Activated CD8-positive, alpha-beta memory T cell treated with anti-CD3 and anti-CD28 coated beads, Interleukin-2, amount 50 U/mL, for 1 hour (primary cell): Measurements from ENCODE around the gene CALHM2.
A peak's percentile ranks its signal among the peaks of the same experiment; 100 is the strongest.

Experiments used
- DNase-seq: peaks from one replicate; pipeline ENCODE4 v3.0.0-alpha.2; 2020; ENCODE audit errors: extremely low read depth

CALHM2 gene

GRCh38 chr10:103476046-103476768, 24.0 kb upstream of the CALHM2 start:
- DNase-seq, result no peak

GRCh38 chr10:103475437-103475836, 23.3 kb upstream of the CALHM2 start:
- no peak for DNase-seq

GRCh38 chr10:103474077-103474476, 21.9 kb upstream of the CALHM2 start:
- DNase-seq, result no peak

GRCh38 chr10:103473261-103473671, 21.1 kb upstream of the CALHM2 start:
- no peak for DNase-seq

GRCh38 chr10:103472005-103472404, 19.8 kb upstream of the CALHM2 start:
- DNase-seq, result no peak

- peak; percentile 38 for DNase-seq
These were observed 18.8 kb upstream of the CALHM2 start for GRCh38 chr10:103470761-103471653.

- no peak for DNase-seq
These were observed 17.0 kb upstream of the CALHM2 start for GRCh38 chr10:103469201-103469600.

GRCh38 chr10:103467406-103467805, 15.2 kb upstream of the CALHM2 start:
- DNase-seq, result no peak

- no peak for DNase-seq
These were observed 14.6 kb upstream of the CALHM2 start for GRCh38 chr10:103466734-103467133.

- DNase-seq, result no peak
These were observed 13.4 kb upstream of the CALHM2 start for GRCh38 chr10:103465411-103466179.

GRCh38 chr10:103463499-103463898, 11.3 kb upstream of the CALHM2 start:
- no peak for DNase-seq

- DNase-seq, result no peak
These were observed 7.4 kb upstream of the CALHM2 start for GRCh38 chr10:103459615-103460014.

- no peak for DNase-seq
These were observed 6.5 kb upstream of the CALHM2 start, which contains the start of gene CALHM1 for GRCh38 chr10:103458720-103459119. CALHM1 (minus strand) TSS chr10:103458900; CDS start chr10:103458751, 149 bp downstream.

- DNase-seq, result no peak
These were observed 5.9 kb upstream of the CALHM2 start for GRCh38 chr10:103457896-103458583.

- no peak for DNase-seq
These were observed 5.1 kb upstream of the CALHM2 start for GRCh38 chr10:103457176-103457712.

- no peak for DNase-seq
These were observed 4.0 kb upstream of the CALHM2 start for GRCh38 chr10:103456074-103456660.

- DNase-seq, result no peak
These were observed 3.1 kb upstream of the CALHM2 start for GRCh38 chr10:103455235-103455634.

- DNase-seq, result no peak
These were observed 1.9 kb upstream of the CALHM2 start for GRCh38 chr10:103454026-103454425.

GRCh38 chr10:103452506-103453230, 498 bp upstream of the CALHM2 start:
- DNase-seq, result no peak
